Fibroblast of villous mesenchyme (primary cell): ENCODE results near the gene GCKR. TPM values are rescaled to one million over a fixed set of nuclear protein-coding genes. Genes with fewer than 3 reads are reported as not detected.
"Not testable (repeated sequence)": the region's sequence is repeated elsewhere in the genome, so short reads cannot be mapped to it uniquely, and the experiment has no call there.

Experiments used
- DNase-seq: peaks from one replicate; pipeline ENCODE4 v3.0.0-alpha.2; 2010; ENCODE audit warnings: low read depth
- H3K4me3 ChIP-seq: 2 replicates; pipeline ENCODE4 v1.5.1; 2011; ENCODE audit warnings: low read depth, mild to moderate bottlenecking, low read length
- CTCF ChIP-seq: IDR thresholded peaks from 2 replicates; pipeline ENCODE4 v1.5.1; 2012; ENCODE audit warnings: low read depth, mild to moderate bottlenecking, low read length; ENCODE audit not compliant: insufficient read depth
- total RNA-seq: library from RNA; depleted of rRNA; stranded (reverse); fragments of >200 nt; gene quantifications from 2 replicates; pipeline ENCODE4 v1.2.3, GENCODE V29; 2012

GCKR gene
- total RNA-seq, 1 donor: not detected

- no peak for DNase-seq
- no peak overlapping the region for H3K4me3 ChIP-seq
- no peak for TF ChIP-seq CTCF
Observed at GRCh38 chr2:27551514-27551913, 54.9 kb downstream of the GCKR start.

GRCh38 chr2:27552941-27553340 is 56.3 kb downstream of the GCKR start:
- DNase-seq: no peak
- TF ChIP-seq CTCF: no peak
- H3K4me3 ChIP-seq: no peak overlapping the region

- not testable (repeated sequence) for H3K4me3 ChIP-seq, DNase-seq
Observed at GRCh38 chr2:27554451-27554850, 57.8 kb downstream of the GCKR start.

- no peak overlapping the region for H3K4me3 ChIP-seq
- no peak for DNase-seq
Observed at GRCh38 chr2:27559228-27559627, 62.6 kb downstream of the GCKR start.

GRCh38 chr2:27561060-27561459 is 64.4 kb downstream of the GCKR start:
- no peak for TF ChIP-seq CTCF
- DNase-seq: no peak

More at GRCh38 chr2:27559228-27559627, 62.6 kb downstream of the GCKR start:
- no peak for TF ChIP-seq CTCF

GRCh38 chr2:27566628-27567027 is 70.0 kb downstream of the GCKR start:
- H3K4me3 ChIP-seq: no peak overlapping the region
- TF ChIP-seq CTCF: no peak
- no peak for DNase-seq

More at GRCh38 chr2:27561060-27561459, 64.4 kb downstream of the GCKR start:
- no peak overlapping the region for H3K4me3 ChIP-seq

GRCh38 chr2:27569398-27569797 is 72.8 kb downstream of the GCKR start:
- TF ChIP-seq CTCF: no peak
- H3K4me3 ChIP-seq: no peak overlapping the region
- peak; percentile 51 for DNase-seq

- no peak for TF ChIP-seq CTCF
- H3K4me3 ChIP-seq: no peak overlapping the region
- no peak for DNase-seq
Observed at GRCh38 chr2:27571197-27571596, 74.6 kb downstream of the GCKR start.
